Stimulated activated CD8-positive, alpha-beta memory T cell treated with anti-CD3 and anti-CD28 coated beads, Interleukin-4, amount 100 ng/mL, for 48 hours (primary cell): ENCODE results near the gene LRPPRC.

Source experiments
- DNase-seq: peaks from one replicate; pipeline ENCODE4 v3.0.0-alpha.2; 2020

LRPPRC gene

DNA sequence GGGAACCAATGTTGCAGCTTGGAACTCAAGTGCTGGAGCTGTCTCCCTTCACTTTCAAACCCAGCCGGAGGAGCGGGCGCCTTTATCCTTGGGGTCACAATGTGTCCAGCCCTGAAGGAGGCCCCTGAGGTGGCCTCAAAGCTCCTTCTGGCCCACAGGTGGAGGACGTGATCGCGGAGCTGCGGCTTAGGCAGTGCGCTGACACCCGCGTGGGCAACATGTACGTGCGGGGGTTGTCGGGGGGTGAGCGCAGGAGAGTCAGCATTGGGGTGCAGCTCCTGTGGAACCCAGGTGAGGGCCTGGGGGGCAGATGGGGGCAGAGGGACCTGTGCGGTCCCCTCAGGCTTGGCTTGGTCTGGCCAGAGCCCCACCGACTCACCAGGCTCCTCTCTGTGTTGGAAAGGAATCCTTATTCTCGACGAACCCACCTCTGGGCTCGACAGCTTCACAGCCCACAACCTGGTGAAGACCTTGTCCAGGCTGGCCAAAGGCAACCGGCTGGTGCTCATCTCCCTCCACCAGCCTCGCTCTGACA, 143.5 kb downstream of the LRPPRC start:
- no peak for DNase-seq

DNA sequence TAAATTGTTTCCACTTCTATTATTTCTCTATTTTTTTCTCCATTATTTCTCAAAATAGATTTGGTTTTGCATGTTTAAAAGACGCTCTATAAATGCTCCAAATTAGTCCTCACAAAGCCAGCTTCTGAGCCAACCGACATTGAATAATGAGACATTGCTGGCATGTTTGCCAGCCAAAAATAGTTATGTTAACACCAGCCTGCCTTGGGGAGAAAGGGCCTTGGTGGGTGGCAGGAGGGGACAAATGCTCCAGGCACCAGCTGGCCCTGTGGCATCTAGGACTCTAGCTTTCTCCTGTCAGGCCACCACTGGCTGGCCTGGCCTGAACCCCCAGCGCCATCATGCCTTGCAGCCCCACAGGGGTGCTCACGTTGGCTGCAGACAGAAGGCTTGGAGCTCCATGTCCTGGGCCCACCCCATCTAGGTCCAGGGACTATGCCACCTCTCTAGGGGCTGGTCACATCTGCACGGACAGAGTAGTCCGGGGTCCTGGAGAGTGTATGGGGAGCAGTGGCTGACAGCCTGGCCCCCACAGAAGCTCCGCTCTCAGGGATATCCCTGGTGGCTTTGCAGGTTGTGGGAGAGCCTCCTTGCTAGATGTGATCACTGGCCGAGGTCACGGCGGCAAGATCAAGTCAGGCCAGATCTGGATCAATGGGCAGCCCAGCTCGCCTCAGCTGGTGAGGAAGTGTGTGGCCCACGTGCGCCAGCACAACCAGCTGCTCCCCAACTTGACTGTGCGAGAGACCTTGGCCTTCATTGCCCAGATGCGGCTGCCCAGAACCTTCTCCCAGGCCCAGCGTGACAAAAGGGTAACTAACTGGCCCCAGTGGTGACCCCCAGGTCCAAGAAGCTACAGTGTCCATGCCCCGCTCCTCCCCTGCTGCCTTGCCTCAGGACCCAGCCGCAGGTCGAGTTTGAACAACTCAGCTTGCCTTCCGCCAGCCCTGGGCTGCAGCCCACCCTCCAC, 144.5 kb downstream of the LRPPRC start:
- DNase-seq, result no peak

DNA sequence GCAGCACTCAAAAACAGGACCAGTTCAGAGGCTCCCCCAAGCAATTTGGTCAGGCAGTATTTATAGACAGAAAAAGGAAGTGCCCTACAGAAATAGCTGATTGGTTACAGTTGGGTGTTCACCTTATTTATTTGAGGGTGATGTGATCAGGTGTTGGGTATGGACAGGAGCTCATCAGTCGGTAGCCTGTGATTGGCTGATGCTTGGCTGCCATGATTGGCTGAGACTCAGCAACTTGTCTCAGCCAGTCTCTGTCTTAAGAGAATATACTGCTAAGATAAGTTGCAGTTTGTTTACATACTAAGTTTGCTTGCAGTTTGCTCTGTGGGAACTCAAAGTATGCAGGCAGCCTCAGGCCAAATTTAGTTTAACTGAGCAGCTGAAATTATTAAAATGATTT, 147.6 kb downstream of the LRPPRC start:
- DNase-seq, result no peak

DNA sequence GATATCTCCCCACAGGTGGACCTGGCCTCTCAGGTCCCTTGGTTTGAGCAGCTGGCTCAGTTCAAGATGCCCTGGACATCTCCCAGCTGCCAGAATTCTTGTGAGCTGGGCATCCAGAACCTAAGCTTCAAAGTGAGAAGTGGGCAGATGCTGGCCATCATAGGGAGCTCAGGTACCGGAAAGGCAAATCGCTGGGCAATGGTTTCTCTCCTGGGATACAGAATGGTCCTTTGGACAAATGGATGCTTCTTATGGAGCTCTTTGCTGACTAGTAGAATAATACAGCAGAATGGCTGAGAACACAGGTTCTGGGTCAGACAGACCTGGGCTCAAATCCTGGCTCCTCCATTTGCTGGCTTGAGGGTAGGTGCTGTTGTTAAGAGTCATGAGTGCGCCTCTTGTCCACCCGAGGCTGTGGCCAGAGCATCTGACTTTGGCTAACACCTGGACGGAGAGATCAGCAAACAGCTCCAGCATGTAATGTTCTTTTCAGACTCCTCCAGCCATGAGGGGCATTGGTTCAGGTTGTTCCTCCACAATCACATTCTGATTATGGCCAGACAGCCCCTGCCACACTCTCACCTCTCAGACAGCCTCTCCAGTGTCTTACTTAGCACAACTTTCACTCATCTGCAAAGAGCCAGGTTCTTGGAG, 149.5 kb downstream of the LRPPRC start:
- no peak for DNase-seq

DNA sequence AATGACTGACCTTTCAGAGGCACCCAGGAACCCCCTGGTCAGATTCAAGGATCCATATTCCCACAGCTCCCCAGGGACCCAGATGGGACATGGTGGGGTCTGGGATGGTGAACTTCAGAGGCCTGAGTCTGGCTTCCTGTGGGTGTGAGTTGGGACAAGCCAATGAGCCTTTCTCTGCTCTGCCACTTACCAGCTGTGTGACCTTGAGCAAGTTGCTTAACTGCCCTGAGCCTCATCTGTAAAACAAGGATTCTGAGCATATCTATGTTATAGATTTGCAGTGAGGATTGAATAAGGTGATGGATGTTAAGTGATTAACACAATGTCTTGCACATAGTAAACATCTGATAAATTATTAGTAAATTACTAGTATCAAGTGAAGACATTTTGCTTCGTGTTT, 150.6 kb downstream of the LRPPRC start:
- DNase-seq, result no peak

DNA sequence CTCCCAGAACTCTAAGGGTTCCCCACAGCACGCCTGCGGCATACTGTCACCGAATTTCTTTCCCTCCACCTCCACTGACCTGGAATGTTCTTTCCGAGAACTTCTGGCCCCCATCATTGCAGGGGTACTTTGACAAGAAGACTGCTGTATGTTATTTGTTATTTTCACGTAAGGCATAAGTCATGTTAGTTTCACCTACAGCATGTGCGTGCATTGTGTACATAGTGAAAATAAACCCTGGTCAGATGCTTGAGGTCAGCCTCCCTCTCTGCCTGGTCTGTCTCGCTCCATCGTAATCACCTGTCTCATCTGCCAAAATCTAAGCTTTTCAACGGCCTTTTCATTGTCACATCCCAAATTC, 152.9 kb downstream of the LRPPRC start:
- no peak for DNase-seq

DNA sequence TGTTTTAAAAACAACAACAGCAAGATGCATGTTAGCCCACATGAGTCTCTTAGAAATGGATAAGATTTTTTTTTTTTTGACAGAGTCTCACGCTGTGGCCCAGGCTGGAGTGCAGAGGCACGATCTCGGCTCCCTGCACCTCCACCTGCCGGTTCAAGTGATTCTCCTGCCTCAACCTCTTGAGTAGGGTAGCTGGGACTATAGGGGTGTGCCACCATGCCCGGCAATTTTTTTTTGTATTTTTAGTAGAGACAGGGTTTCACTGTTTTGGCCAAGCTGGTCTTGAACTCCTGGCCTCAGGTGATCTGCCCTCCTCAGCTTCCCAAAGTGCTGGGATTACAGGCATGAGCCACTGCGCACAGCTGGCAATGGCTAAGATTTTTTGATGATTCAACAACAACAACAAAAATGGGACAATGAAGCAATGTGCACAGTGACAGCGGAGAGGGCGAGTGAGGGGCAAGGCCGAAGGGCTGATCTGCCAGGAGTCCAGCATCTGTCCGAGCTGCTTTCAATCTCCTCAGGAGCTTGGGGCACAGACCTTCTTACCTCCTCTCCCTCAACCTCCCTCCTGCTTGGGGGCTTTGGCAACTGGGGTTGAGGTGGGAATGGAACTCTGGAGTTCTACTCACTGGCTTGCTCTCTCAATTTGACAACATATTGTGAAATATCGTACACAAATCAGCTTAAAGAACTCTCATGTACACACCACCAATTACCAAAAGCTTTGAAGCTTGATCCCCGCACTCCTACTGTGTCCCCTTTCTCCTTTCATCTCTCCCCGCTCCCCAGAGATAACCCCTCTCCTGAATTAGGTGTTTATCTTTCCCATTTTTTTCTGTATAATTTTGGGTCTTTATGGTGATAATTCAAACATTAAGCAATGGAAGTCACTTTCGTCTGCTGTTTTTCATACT, 153.6 kb downstream of the LRPPRC start:
- DNase-seq, result no peak

DNA sequence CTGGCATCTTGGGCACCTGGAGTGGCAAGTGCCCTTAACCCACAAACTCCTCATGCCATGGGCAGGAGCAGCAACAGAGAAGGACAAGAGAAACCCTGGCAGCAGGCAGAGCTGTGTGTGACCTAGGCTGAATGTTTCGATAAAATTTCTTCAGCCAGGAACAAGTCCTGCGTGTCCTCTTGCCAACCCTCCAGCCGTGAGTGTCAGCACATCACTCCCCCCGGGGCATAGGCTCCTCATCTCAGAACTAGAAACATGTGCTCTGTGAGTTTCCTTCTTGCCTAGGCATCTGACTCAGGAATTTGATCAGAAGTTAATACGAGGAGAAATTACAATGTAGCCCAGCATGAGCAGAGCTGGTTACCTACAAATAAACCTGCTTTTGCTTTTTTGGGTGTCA, 154.8 kb downstream of the LRPPRC start:
- no peak for DNase-seq

DNA sequence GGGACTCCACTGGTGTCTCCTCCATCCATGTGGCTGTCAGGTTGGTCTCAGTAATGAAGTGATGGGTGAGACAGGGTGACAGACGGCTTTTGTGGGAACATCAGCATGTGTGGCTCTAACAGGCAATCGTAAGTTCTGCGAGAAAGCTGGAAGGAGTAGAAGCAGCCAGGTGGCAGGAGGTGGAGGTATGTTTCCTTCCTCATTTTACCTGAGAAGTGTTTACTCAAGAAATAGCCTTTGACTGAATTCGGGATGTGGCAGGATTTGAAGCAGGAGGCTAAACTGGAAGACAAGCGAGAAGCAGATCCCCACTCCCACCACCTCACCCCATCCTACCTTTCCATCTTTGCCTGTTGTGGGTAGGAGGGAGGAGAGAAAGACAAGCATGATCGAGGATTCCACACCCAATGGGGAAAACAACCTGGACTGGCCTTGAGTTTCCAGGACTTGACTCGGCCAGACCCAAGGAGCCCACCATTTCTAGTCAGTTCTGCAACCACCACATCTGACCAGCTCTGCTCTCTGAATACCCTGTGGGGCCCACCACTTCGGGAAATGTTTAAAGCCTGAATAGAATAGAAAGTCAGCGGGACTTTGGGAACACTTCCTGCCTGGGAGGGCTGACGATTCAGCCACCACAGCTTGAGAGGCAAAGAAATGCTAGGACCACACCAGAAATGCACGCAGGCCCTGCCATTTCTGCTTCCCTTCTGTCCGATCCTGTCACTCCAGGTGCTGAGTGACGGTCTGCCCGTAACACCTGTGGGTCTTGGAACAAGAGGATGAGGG, 155.8 kb downstream of the LRPPRC start:
- no peak for DNase-seq

DNA sequence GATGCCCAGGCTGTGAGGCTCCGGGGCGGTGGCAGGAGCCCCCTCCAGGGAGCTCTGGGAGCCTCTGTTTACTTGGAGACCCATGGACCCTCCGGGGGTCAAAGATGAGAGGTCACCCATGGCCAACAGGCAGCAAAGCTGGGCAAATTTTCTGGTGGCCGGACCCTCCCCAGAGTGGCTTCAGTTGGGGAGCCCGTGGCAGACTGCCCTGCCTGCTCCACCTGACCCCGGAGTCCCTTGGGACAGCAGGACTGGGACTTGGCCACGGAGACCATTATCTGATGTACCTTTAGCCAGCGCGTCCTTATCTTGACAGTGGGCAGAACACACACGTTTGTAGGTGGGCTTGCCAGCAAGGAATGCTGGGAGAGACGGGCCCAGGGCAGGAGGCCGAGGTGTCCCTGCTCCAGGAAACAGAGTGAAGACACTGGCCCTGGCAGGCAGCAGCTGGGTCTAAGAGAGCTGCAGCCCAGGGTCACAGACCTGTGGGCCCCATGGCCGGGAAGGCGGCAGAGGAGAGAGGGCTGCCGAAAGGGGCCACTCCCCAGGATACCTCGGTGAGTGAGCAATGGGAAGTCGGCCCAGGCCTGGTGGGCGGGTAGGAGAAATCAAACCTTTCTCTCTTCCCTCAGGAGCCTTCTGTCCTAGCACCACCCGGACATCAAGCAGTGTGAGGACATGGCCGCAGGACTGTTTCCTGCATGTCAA, 157.1 kb downstream of the LRPPRC start, which contains the start of the genes ABCG5 and ABCG8:
Gene ABCG5, minus strand, starts transcription at position 280 of the 708 bp plus-strand sequence. Its CDS starts 160 bp downstream, at position 120.
Gene ABCG8, plus strand, starts transcription at position 412 of the 708 bp plus-strand sequence. Its CDS starts 83 bp downstream, at position 495.
- DNase-seq, result no peak

DNA sequence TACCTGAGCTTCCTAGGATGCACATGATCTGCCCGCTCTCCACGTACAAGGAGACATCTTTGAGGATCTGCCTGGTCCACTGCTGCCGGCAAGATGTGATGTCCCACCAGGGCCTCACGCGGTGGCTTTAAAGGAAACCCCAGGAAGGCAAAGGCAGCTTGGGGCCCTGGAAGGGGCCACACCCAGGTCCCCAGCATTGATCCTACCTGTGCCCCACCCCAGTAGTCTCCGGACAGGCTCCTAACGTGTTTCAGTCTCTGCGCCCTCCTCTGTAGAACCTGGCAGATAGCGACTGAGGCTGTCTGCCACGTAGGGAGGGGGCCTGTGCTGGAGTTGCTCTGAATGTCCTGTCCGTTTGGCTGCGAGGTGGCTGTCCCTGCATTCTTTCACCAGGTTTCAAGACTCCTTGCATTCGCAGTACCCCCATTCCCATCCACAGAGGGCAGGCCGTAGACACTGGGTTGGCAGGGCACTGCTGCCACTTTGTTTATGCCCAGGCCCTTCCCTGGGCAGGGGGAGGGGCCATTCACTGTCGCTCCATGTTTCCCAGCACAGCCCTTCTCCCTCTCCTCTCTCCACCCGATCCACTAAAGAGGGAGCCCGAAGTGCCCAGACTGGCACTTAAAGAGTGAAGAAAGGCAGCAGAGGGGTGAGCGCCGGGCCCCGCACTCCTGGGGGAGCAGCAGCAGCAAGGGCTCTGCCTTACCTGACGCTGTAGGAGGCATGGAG, 157.8 kb downstream of the LRPPRC start:
- DNase-seq, result no peak

DNA sequence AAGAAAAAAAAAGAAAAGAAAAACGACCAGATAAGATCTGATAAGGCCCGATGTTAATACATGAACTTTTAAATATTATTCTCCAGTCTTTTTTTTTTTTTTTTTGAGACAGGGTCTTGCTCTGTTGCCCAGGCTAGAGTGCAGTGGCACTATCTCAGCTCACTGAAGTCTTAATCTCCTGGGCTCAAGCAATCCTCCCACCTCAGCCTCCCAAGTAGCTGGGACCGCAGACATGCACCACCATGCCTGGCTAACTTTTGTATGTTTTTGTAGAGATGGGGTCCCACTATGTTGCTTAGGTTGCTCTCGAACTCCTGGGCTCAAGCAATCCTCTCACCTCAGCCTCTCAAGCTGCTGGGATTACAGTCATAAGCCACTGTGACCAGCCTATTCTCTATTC, 158.8 kb downstream of the LRPPRC start:
- DNase-seq, result no peak
